ENCODE results near the gene CRYL1.

CRYL1 gene

GRCh38 chr13:20512042-20512683 lies 13.5 kb downstream of the CRYL1 start:
- H3K36me3 ChIP-seq (ENCODE audit: control insufficient read depth in 2 of 2, insufficient read depth in 1 of 2, low read length in 2 of 2), result peaks cover 0 to 26% of the 10 kb centered on the region in 2 experiments; a peak in 2 of 3 replicates
- no peak for TF ChIP-seq ZNF266 (tag by site-specific recombination; IDR thresholded peaks at IDR 0.05; ENCODE audit: low read depth)
- peak; percentile 49 for TF ChIP-seq ZIC2 (tag by site-specific recombination; IDR thresholded peaks at IDR 0.05)
- no peak overlapping the region for H3K27ac ChIP-seq (ENCODE audit: extremely low read depth, low read depth, low read length)
- no peaks in the 10 kb centered on the region for H3K4me1 ChIP-seq (ENCODE audit: control insufficient read depth, insufficient read depth, low read length)
- no peaks in the 10 kb centered on the region for H3K9me3 ChIP-seq (ENCODE audit: control insufficient read depth, insufficient read depth, low read depth, low read length)
- ChIA-PET CTCF (interaction anchor here (1.3 kb wide), 1 partner anchor 16 kb away, joined by 3 read pairs; no protein-coding TSS in a partner anchor), POLR2A (no interaction called here)
- H3K4me3 ChIP-seq (ENCODE audit: low read depth, low read length), result no peak overlapping the region

- Histone ChIP-seq H3K4me3 (ENCODE audit: low read depth, low read length) (no peak overlapping the region), H3K4me1 (ENCODE audit: control insufficient read depth, insufficient read depth, low read length) (no peaks in the 10 kb centered on the region), H3K9me3 (ENCODE audit: control insufficient read depth, insufficient read depth, low read depth, low read length) (no peaks in the 10 kb centered on the region), H3K36me3 (ENCODE audit: control insufficient read depth in 2 of 2, insufficient read depth in 1 of 2, low read length in 2 of 2) (peaks cover 0 to 20% of the 10 kb centered on the region in 2 experiments; a peak in 2 of 3 replicates), H3K27ac (ENCODE audit: extremely low read depth, low read depth, low read length) (no peak overlapping the region)
- no peak for TF ChIP-seq ZNF24 (tag by site-specific recombination; IDR thresholded peaks at IDR 0.05)
- no peak for TF ChIP-seq ZNF473 (tag by site-specific recombination; IDR thresholded peaks at IDR 0.05)
- TF ChIP-seq YY1 (tag by site-specific recombination; IDR thresholded peaks at IDR 0.05), result no peak
- TF ChIP-seq ZNF214 (tag by site-specific recombination; IDR thresholded peaks at IDR 0.05; ENCODE audit: borderline replicate concordance), result no peak
- no peak for TF ChIP-seq ZXDB (tag by site-specific recombination; IDR thresholded peaks at IDR 0.05)
- TF ChIP-seq ZSCAN30 (tag by site-specific recombination; IDR thresholded peaks at IDR 0.05), result no peak
- no peak for TF ChIP-seq TSHZ1 (tag by site-specific recombination; IDR thresholded peaks at IDR 0.05; ENCODE audit: borderline replicate concordance)
- TF ChIP-seq ZNF660 (tag by site-specific recombination; IDR thresholded peaks at IDR 0.05), result no peak
- TF ChIP-seq, protein P1, sequence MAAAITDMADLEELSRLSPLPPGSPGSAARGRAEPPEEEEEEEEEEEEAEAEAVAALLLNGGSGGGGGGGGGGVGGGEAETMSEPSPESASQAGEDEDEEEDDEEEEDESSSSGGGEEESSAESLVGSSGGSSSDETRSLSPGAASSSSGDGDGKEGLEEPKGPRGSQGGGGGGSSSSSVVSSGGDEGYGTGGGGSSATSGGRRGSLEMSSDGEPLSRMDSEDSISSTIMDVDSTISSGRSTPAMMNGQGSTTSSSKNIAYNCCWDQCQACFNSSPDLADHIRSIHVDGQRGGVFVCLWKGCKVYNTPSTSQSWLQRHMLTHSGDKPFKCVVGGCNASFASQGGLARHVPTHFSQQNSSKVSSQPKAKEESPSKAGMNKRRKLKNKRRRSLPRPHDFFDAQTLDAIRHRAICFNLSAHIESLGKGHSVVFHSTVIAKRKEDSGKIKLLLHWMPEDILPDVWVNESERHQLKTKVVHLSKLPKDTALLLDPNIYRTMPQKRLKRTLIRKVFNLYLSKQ (tag by site-specific recombination; IDR thresholded peaks at IDR 0.05; ENCODE audit: borderline replicate concordance), result no peak
- TF ChIP-seq GLIS2 (tag by site-specific recombination; IDR thresholded peaks at IDR 0.05), result no peak
- ChIA-PET POLR2A (no interaction called here), CTCF (interaction anchor here (0.5 kb wide), 1 partner anchor 163 kb away, joined by 3 read pairs; no protein-coding TSS in a partner anchor)
Measured at GRCh38 chr13:20506696-20507095, 19.0 kb downstream of the CRYL1 start.

- Histone ChIP-seq H3K9me3 (ENCODE audit: control insufficient read depth, insufficient read depth, low read depth, low read length) (no peaks in the 10 kb centered on the region), H3K36me3 (ENCODE audit: control insufficient read depth in 2 of 2, insufficient read depth in 1 of 2, low read length in 2 of 2) (peaks cover 0 to 10% of the 10 kb centered on the region in 2 experiments; a peak in 2 of 3 replicates), H3K27ac (ENCODE audit: extremely low read depth, low read depth, low read length) (no peak overlapping the region), H3K4me1 (ENCODE audit: control insufficient read depth, insufficient read depth, low read length) (no peaks in the 10 kb centered on the region), H3K4me3 (ENCODE audit: low read depth, low read length) (no peak overlapping the region)
- ChIA-PET POLR2A (no interaction called here), CTCF (interaction anchor here (0.5 kb wide), 1 partner anchor 164 kb away, joined by 3 read pairs; no protein-coding TSS in a partner anchor)
- TF ChIP-seq ZNF473 (tag by site-specific recombination; IDR thresholded peaks at IDR 0.05) (no peak), ZNF26 (tag by site-specific recombination; IDR thresholded peaks at IDR 0.05) (no peak), ZNF184 (tag by site-specific recombination; IDR thresholded peaks at IDR 0.05) (no peak), ZNF514 (tag by site-specific recombination; IDR thresholded peaks at IDR 0.05) (no peak), ZNF155 (tag by site-specific recombination; IDR thresholded peaks at IDR 0.05) (no peak), ZNF670 (tag by site-specific recombination; IDR thresholded peaks at IDR 0.05; ENCODE audit: low read depth) (no peak), ZFHX2 (tag by site-specific recombination; conservative IDR thresholded peaks at IDR 0.05) (no peak), HOXC10 (CRISPR knock-in tag; IDR thresholded peaks at IDR 0.05) (no peak)
- TF ChIP-seq, protein P2, sequence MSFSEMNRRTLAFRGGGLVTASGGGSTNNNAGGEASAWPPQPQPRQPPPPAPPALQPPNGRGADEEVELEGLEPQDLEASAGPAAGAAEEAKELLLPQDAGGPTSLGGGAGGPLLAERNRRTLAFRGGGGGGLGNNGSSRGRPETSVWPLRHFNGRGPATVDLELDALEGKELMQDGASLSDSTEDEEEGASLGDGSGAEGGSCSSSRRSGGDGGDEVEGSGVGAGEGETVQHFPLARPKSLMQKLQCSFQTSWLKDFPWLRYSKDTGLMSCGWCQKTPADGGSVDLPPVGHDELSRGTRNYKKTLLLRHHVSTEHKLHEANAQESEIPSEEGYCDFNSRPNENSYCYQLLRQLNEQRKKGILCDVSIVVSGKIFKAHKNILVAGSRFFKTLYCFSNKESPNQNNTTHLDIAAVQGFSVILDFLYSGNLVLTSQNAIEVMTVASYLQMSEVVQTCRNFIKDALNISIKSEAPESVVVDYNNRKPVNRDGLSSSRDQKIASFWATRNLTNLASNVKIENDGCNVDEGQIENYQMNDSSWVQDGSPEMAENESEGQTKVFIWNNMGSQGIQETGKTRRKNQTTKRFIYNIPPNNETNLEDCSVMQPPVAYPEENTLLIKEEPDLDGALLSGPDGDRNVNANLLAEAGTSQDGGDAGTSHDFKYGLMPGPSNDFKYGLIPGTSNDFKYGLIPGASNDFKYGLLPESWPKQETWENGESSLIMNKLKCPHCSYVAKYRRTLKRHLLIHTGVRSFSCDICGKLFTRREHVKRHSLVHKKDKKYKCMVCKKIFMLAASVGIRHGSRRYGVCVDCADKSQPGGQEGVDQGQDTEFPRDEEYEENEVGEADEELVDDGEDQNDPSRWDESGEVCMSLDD (tag by site-specific recombination; IDR thresholded peaks at IDR 0.05), result no peak
Measured at GRCh38 chr13:20505405-20506366, 20.0 kb downstream of the CRYL1 start.
